ENCODE results near the gene EXD3.
A peak's percentile ranks its signal among the peaks of the same experiment; 100 is the strongest.
"Not testable (repeated sequence)": the region's sequence is repeated elsewhere in the genome, so short reads cannot be mapped to it uniquely, and the experiment has no call there.

The EXD3 gene

DNA sequence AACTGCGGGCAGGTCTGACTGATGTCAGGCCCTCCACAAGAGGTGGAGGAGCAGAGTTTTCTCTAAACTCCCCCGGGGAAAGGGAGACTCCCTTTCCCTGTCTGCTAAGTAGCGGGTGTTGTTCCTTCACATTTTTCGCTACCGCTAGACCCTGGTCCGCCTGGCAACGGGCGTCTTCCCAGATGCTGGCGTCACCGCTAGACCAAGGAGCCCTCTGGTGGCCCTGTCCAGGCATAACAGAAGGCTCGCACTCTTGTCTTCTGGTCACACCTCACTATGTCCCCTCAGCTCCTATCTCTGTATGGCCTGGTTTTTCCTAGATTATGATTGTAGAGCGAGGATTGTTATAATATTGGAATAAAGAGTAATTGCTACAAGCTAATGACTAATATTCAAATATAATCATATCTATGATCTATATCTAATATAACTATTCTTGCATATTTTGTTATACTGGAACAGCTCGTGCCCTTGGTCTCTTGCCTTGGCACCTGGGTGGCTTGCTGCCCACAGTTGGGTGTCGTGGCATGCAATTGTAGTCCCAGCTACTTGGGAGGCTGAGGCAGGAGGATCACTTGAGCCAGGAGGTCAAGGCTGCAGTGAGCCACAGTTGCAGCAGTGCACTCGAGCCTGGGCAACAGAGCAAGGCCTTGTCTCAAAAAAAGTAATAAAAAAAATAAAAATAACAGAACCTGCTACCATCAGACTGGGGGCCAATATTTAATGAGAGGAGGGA lies 160.6 kb downstream of the EXD3 start:
- not testable (repeated sequence) for H3F3A ChIP-seq (ENCODE audit: insufficient read depth, low read length); DNase-seq; H3K36me3 ChIP-seq (replicated peaks; ENCODE audit: insufficient read depth, low read length)

More for the DNA sequence above, 160.6 kb downstream of the EXD3 start:
- not testable (repeated sequence) for H4K20me1 ChIP-seq (ENCODE audit: insufficient read depth, low read length); H3K27ac ChIP-seq (ENCODE audit: low read length); H3K27me3 ChIP-seq (replicated peaks; ENCODE audit: insufficient read depth, low read length); H3K79me2 ChIP-seq (ENCODE audit: low read length); H3K4me3 ChIP-seq (ENCODE audit: low read length); H3K4me2 ChIP-seq (ENCODE audit: low read depth, low read length); H3K9ac ChIP-seq (ENCODE audit: low read length); H3K9me3 ChIP-seq (replicated peaks; ENCODE audit: insufficient read depth, low read length); H3K4me1 ChIP-seq (ENCODE audit: low read length); H2AFZ ChIP-seq (ENCODE audit: low read length); H3K9me2 ChIP-seq (replicated peaks; ENCODE audit: insufficient read depth, low read length)
- TF ChIP-seq, protein P1, sequence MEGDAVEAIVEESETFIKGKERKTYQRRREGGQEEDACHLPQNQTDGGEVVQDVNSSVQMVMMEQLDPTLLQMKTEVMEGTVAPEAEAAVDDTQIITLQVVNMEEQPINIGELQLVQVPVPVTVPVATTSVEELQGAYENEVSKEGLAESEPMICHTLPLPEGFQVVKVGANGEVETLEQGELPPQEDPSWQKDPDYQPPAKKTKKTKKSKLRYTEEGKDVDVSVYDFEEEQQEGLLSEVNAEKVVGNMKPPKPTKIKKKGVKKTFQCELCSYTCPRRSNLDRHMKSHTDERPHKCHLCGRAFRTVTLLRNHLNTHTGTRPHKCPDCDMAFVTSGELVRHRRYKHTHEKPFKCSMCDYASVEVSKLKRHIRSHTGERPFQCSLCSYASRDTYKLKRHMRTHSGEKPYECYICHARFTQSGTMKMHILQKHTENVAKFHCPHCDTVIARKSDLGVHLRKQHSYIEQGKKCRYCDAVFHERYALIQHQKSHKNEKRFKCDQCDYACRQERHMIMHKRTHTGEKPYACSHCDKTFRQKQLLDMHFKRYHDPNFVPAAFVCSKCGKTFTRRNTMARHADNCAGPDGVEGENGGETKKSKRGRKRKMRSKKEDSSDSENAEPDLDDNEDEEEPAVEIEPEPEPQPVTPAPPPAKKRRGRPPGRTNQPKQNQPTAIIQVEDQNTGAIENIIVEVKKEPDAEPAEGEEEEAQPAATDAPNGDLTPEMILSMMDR (IDR thresholded peaks at IDR 0.05; ENCODE audit: low read length): peak; percentile 20; the same call in 1 of the 2 replicates
